GM23248 (cell line): ENCODE results near the gene RAPGEF4. TPM values are rescaled to one million over a fixed set of nuclear protein-coding genes. Genes with fewer than 3 reads are reported as not detected.
A peak's percentile ranks its signal among the peaks of the same experiment; 100 is the strongest.

ENCODE experiments used
- DNase-seq: peaks from one replicate; pipeline ENCODE4 v3.0.0-alpha.2; 2015
- H2AFZ ChIP-seq: fragments of 200-600 bp; sonication (generic); 2 replicates; pipeline ENCODE4 v1.6.1; 2016; ENCODE audit warnings: antibody characterized with exemption
- H3F3A ChIP-seq: fragments of 200-600 bp; sonication (generic); 2 replicates; pipeline ENCODE4 v1.6.1; 2016; ENCODE audit warnings: mild to moderate bottlenecking, antibody characterized with exemption, mixed run types; ENCODE audit not compliant: insufficient read depth
- H3K27ac ChIP-seq: fragments of 200-600 bp; sonication (generic); 2 replicates; pipeline ENCODE4 v1.5.1; 2016; ENCODE audit warnings: mild to moderate bottlenecking
- H3K27me3 ChIP-seq: fragments of 200-600 bp; sonication (generic); replicated peaks from 2 replicates; pipeline ENCODE4 v1.6.1; 2016; ENCODE audit warnings: mild to moderate bottlenecking; ENCODE audit not compliant: insufficient read depth
- H3K36me3 ChIP-seq: fragments of 200-600 bp; sonication (generic); 2 replicates; pipeline ENCODE4 v1.6.1; 2016; ENCODE audit warnings: low read depth, mild to moderate bottlenecking
- H3K4me1 ChIP-seq: fragments of 200-600 bp; sonication (generic); 2 replicates; pipeline ENCODE4 v1.6.1; 2016; ENCODE audit warnings: mild to moderate bottlenecking; ENCODE audit not compliant: insufficient read depth
- H3K4me2 ChIP-seq: fragments of 200-600 bp; sonication (generic); one replicate; pipeline ENCODE4 v1.6.1; 2016; ENCODE audit warnings: mild to moderate bottlenecking; ENCODE audit not compliant: unreplicated experiment
- H3K4me3 ChIP-seq: fragments of 200-600 bp; sonication (generic); 2 replicates; pipeline ENCODE4 v1.5.1; 2016; ENCODE audit warnings: mild to moderate bottlenecking
- H3K79me2 ChIP-seq: fragments of 200-600 bp; sonication (generic); 2 replicates; pipeline ENCODE4 v1.6.1; 2016; ENCODE audit warnings: mild to moderate bottlenecking; ENCODE audit not compliant: insufficient read depth
- H3K9ac ChIP-seq: fragments of 200-600 bp; sonication (generic); 2 replicates; pipeline ENCODE4 v1.6.1; 2016; ENCODE audit warnings: mild to moderate bottlenecking
- H3K9me2 ChIP-seq: fragments of 200-600 bp; sonication (generic); 2 replicates; pipeline ENCODE4 v1.6.1; 2016; ENCODE audit warnings: mixed run types, mild to moderate bottlenecking, moderate library complexity; ENCODE audit not compliant: insufficient read depth
- H3K9me3 ChIP-seq: fragments of 200-600 bp; sonication (generic); one replicate; pipeline ENCODE4 v1.6.1; 2017; ENCODE audit warnings: low read depth
- H4K20me1 ChIP-seq: fragments of 200-600 bp; sonication (generic); 2 replicates; pipeline ENCODE4 v1.6.0; 2016; ENCODE audit not compliant: insufficient read depth
- EZH2 ChIP-seq: fragments of 200-600 bp; sonication (generic); IDR thresholded peaks from 2 replicates; pipeline ENCODE4 v1.6.1; 2018; ENCODE audit warnings: antibody characterized with exemption, mild to moderate bottlenecking; ENCODE audit not compliant: insufficient read depth, poor library complexity, severe bottlenecking
- EZH2phosphoT487 ChIP-seq: fragments of 200-600 bp; sonication (generic); IDR thresholded peaks from 2 replicates; pipeline ENCODE4 v1.6.1; 2018; ENCODE audit warnings: antibody characterized with exemption, moderate library complexity, mild to moderate bottlenecking, low read depth; ENCODE audit not compliant: insufficient read depth
- WGBS, 2 experiments: methylation state at CpG; one replicate each; pipeline ENCODE4 v1.1.6; 2015 to 2017; ENCODE audit warnings: low lambda C conversion rate in 2 of 2, low coverage in 1 of 2; ENCODE audit errors: missing lambda C conversion rate in 2 of 2; 5-methylcytosine and 5-hydroxymethylcytosine counted together
- in situ Hi-C: fragments of 300-500 bp; cut with MboI; formaldehyde crosslinking; loops from 2 replicates; pipeline ENCODE4 v1.15.0; 2020
- polyA plus RNA-seq: library from polyadenylated mRNA; unstranded; fragments of >200 nt; fragmentation: Nextera tagmentation; extraction: Ambion mirVana; gene quantifications from 2 replicates; pipeline ENCODE4 v1.2.1, GENCODE V29; 2016
- total RNA-seq: library from RNA; depleted of rRNA; stranded (reverse); fragments of >200 nt; shearing (Covaris generic); gene quantifications from 2 replicates; pipeline ENCODE4 v1.2.3, GENCODE V29; 2014

Gene RAPGEF4
- total and polyA plus RNA-seq, 2 experiments from 2014 or later = 2.2 TPM; not detected in 1

- in situ Hi-C loops = no loop called here
- H3K4me1 ChIP-seq = peaks cover 39% of the 10 kb centered on the region
- TF ChIP-seq EZH2 (no peak), EZH2phosphoT487 (no peak)
Measured at GRCh38 chr2:173058673-173059072, 323.0 kb downstream of the RAPGEF4 start.

DNA sequence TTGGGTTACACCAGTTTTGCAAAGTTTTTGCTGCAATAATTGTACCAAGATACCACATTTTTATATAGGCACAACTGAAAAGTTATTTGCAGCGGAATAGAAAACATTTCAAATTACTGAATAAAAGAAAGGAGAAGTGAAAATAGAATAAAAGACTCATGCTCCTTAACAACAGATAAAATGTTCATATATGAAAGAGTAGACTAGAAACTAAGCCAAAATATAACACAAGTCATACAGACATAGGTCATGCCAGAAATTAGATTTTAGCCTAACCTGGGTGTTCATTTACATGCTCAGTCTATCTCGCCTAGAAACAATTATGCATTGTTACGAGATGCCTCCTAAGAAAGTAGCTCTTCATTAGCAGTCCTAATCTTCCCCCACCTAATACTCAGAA, 323.6 kb downstream of the RAPGEF4 start:
- no peaks in the 10 kb centered on the region for H3K79me2 ChIP-seq
- no peaks in the 10 kb centered on the region for H3K9me2 ChIP-seq
- no peak overlapping the region for H3K9ac ChIP-seq
- no peaks in the 10 kb centered on the region for H3K9me3 ChIP-seq
- H3K4me1 ChIP-seq = peaks cover 39% of the 10 kb centered on the region
- H3F3A ChIP-seq = peaks cover 13% of the 10 kb centered on the region; the same call in 1 of the 2 replicates
- H3K27ac ChIP-seq = no peak overlapping the region
- WGBS, 2 experiments = 96 to 99% methylated on average over 3 of the region's 3 CpGs
- H2AFZ ChIP-seq = no peak overlapping the region
- no peaks in the 10 kb centered on the region for H3K36me3 ChIP-seq
- no peak overlapping the region for H3K4me2 ChIP-seq
- H3K4me3 ChIP-seq = no peak overlapping the region
- TF ChIP-seq EZH2 = no peak
- no peak for TF ChIP-seq EZH2phosphoT487
- DNase-seq = no peak
- in situ Hi-C loops = no loop called here
- no peaks in the 10 kb centered on the region for H4K20me1 ChIP-seq
- H3K27me3 ChIP-seq = no peaks in the 10 kb centered on the region

More at GRCh38 chr2:173058673-173059072, 323.0 kb downstream of the RAPGEF4 start:
- Histone ChIP-seq H3K4me3 (no peak overlapping the region), H3K9ac (no peak overlapping the region), H3K9me2 (no peaks in the 10 kb centered on the region), H4K20me1 (no peaks in the 10 kb centered on the region), H3K9me3 (no peaks in the 10 kb centered on the region), H3K27ac (no peak overlapping the region), H3K4me2 (no peak overlapping the region), H3F3A (peaks cover 10% of the 10 kb centered on the region; the same call in 1 of the 2 replicates), H3K27me3 (no peaks in the 10 kb centered on the region), H3K36me3 (no peaks in the 10 kb centered on the region), H3K79me2 (no peaks in the 10 kb centered on the region), H2AFZ (no peak overlapping the region)
- no peak for DNase-seq
- whole genome bisulfite sequencing, 2 experiments = 87 to 96% methylated on average over 2 of the region's 2 CpGs

DNA sequence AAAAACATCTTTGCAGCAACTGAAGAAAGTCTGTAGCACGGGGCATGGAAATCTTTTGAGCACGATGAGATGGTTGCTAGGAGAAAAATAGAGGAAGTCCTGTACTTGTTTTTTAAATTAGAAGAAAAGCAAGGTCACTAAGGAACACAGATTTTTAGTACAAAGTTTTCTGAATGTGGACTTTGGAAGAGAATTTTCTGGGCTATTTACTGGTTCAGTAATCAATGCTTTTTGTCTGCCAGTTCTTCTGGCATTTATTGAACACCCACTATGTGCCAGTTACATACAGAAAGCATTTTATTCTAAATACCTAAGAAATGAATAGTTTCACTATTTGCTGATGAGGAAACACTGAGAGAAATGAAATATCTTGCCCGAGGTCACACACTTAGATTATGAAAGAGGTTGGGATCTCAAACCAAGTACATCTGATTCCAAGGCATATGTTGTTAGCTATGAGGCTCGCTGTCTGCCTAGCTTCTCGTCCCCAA, 324.4 kb downstream of the RAPGEF4 start:
- H3K4me1 ChIP-seq = peaks cover 34% of the 10 kb centered on the region
- no peak for TF ChIP-seq EZH2
- TF ChIP-seq EZH2phosphoT487 = no peak
- no peaks in the 10 kb centered on the region for H3K36me3 ChIP-seq
- H3K4me2 ChIP-seq = peak overlapping the region; percentile 24
- H3F3A ChIP-seq = peaks cover 14% of the 10 kb centered on the region; the same call in 1 of the 2 replicates
- H3K27me3 ChIP-seq = no peaks in the 10 kb centered on the region
- 0 out of 2 replicates have a peak overlapping the region, but pooled peaks have one; percentile 16 for H3K4me3 ChIP-seq
- H3K9ac ChIP-seq = peak overlapping the region; percentile 4; the same call in 1 of the 2 replicates
- in situ Hi-C loops = no loop called here
- H2AFZ ChIP-seq = peak overlapping the region; percentile 15; the same call in 1 of the 2 replicates
- WGBS, 2 experiments = 17 to 19% methylated on average over 5 of the region's 5 CpGs
- no peaks in the 10 kb centered on the region for H4K20me1 ChIP-seq
- no peaks in the 10 kb centered on the region for H3K9me2 ChIP-seq
- DNase-seq = peak; percentile 70
- no peaks in the 10 kb centered on the region for H3K79me2 ChIP-seq
- H3K27ac ChIP-seq = peak overlapping the region; percentile 33
- no peaks in the 10 kb centered on the region for H3K9me3 ChIP-seq

DNA sequence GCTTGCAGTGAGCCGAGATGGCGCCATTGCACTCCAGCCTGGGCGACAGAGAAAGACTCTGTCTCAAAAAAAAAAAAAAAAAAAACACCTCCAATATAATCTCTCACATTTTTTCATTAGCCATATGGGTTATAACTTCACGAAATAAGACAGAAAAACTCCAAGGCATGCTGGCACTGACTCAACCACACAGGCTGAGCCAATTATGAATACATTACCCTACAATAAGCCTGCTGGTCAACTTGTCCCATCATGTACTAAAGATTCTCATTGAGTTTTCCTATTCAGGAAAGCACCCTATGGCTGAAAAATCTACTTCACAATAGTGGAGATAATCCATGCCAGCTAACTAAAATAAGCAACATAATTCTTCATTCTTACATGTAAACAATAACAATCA, 327.2 kb downstream of the RAPGEF4 start:
- H3K27me3 ChIP-seq = no peaks in the 10 kb centered on the region
- in situ Hi-C loops = no loop called here

More for the DNA sequence above, 327.2 kb downstream of the RAPGEF4 start:
- no peak overlapping the region for H2AFZ ChIP-seq
- no peaks in the 10 kb centered on the region for H3K9me2 ChIP-seq
- H3K36me3 ChIP-seq = no peaks in the 10 kb centered on the region
- no peak overlapping the region for H3K4me3 ChIP-seq
- no peak for TF ChIP-seq EZH2phosphoT487
- TF ChIP-seq EZH2 = no peak
- no peak overlapping the region for H3K27ac ChIP-seq
- 94% methylated on average over 1 to 4 of the region's 4 CpGs for WGBS, 2 experiments
- H3K9me3 ChIP-seq = no peaks in the 10 kb centered on the region
- DNase-seq = no peak
- no peak overlapping the region for H3K9ac ChIP-seq
- peaks cover 32% of the 10 kb centered on the region for H3K4me1 ChIP-seq
- no peak overlapping the region for H3K4me2 ChIP-seq
- no peaks in the 10 kb centered on the region for H4K20me1 ChIP-seq
- no peaks in the 10 kb centered on the region for H3K79me2 ChIP-seq
- H3F3A ChIP-seq = peaks cover 14% of the 10 kb centered on the region; the same call in 1 of the 2 replicates
